ENCODE measurements around the gene ANKRD61.
"Not testable (repeated sequence)": the region's sequence is repeated elsewhere in the genome, so short reads cannot be mapped to it uniquely, and the experiment has no call there.

ANKRD61 gene

GRCh38 chr7:6032167-6032566, 991 bp downstream of the ANKRD61 start:
- no peak for DNase-seq

DNA sequence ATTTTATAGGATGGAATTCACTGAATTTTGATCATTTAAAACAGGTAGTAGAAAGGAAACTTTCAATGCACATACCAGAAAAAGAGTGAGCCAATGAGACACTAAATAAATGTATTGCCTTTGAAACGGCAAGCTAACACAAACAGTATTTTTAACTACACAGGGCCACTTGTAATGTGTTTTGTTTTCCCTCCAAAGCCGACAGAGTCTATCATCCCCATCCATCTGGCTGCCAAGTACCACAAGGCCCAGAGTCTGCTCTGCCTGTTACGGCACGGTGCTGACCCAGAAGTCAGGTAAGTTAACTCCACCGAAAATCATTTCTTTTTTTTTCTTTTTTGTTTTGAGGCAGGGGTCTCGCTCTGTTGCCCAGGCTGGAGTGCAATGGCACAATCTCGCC, 1.5 kb downstream of the ANKRD61 start:
- DNase-seq, result no peak

- no peak for DNase-seq
Measured at GRCh38 chr7:6035165-6035564, 4.0 kb downstream of the ANKRD61 start.

GRCh38 chr7:6035686-6036085, 4.5 kb downstream of the ANKRD61 start:
- no peak for DNase-seq

- no peak for DNase-seq
Measured at GRCh38 chr7:6049780-6050179, 18.6 kb downstream of the ANKRD61 start.

- not testable (repeated sequence) for DNase-seq
Measured at GRCh38 chr7:6051185-6051584, 20.0 kb downstream of the ANKRD61 start.

- DNase-seq, result no peak
Measured at GRCh38 chr7:6056616-6057015, 25.4 kb downstream of the ANKRD61 start.

DNA sequence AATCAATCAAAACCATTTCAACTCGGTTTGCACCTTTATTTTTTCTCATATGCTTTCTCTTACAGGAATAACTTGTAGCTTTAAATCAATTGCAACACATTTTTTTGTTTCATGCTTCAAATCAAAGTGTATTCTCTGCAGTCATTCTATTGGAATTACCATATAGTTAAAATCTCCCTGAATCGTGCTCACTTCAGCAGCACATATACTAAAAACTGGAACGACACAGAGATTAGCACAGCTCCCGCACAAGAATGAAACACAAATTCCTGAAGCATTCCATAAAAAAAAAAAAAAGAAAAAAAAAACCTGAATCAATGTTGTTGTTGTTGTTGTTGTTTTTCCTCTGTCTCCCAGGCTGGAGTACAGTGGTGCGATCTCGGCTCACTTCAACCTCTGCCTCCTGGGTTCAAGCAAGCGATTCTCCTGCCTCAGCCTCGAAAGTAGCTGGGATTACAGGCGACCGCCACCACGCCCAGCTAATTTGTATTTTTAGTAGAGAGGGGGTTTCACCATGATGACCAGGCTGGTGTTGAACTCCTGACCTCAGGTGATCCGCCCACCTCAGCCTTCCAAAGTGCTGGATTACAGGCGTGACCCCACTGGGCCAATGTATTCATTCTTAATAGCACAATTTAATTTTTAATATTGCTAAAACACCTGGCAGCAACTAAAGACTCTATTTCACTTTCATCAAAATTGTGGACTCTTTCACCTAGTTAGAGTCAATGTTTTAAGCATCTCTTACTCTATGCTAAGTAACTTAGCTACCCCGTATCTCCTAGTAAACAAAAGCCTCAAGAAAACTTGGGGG, 26.3 kb downstream of the ANKRD61 start:
- DNase-seq, result no peak

GRCh38 chr7:6059941-6060340, 28.8 kb downstream of the ANKRD61 start:
- DNase-seq, result not testable (repeated sequence)

GRCh38 chr7:6071406-6071805, 40.2 kb downstream of the ANKRD61 start:
- DNase-seq, result no peak

DNA sequence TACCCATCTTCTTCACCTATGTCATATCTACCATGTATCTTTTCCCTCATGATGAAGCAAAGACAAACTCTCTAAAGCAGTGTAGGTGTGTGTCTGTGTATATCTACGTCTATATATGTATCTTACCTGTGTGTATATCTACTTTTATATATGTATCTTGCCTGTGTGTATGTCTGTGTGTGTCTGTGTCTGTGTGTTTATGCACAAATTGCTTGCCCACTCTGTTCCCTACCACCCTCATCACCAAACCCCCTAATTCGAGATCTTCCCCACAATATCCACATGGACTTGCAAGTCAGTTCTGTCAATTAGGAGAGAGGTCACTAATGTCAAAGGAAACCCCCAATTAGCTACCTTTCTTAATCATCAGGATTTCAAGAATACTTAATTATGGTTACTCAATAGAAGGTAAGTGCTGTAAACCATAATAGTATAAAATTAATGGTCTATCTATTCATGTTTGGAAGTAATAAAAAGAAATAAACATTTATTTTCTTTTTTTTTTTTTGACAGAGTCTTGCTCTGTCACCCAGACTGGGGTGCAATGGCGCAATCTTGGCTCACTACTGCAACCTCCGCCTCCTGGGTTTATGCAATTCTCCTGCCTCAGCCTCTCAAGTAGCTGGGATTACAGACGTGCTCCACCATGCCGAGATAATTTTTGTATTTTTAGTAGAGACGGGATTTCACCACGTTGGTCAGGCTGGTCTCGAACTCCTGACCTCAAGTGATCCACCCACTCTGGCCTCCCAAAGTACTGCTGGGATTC, 43.6 kb downstream of the ANKRD61 start:
- DNase-seq, result no peak

GRCh38 chr7:6078548-6078947, 47.4 kb downstream of the ANKRD61 start:
- DNase-seq, result no peak

DNA sequence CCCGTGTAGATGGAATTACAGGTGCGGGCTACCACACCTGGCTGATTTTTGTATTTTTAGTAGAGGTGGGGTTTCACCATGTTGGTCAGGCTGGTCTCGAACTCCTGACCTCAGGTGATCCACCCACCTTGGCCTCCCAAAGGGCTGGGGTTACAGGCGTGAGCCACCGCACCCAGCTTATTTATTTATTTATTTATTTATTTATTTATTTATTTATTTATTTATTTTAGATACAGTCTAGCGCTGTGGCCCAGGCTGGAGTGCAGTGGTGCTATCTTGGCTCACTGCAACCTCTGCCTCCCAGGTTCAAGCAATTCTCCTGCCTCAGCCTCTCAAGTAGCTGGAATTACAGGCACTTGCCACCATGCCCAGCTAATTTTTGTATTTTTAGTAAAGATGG, 51.9 kb downstream of the ANKRD61 start:
- not testable (repeated sequence) for DNase-seq

Data from bone marrow (tissue), 2 donors.